DOHH2 (cell line): Measurements from ENCODE around the gene GATAD2B.

Experiments used
- H3F3A ChIP-seq: fragments of 200-600 bp; sonication (generic), shearing (Covaris generic); 2 replicates; pipeline ENCODE4 v1.6.0; 2016; ENCODE audit warnings: antibody characterized with exemption, mild to moderate bottlenecking; ENCODE audit not compliant: control insufficient read depth, insufficient read depth
- H3K27ac ChIP-seq: fragments of 200-600 bp; sonication (generic); 2 replicates; pipeline ENCODE4 v1.5.1; 2014; ENCODE audit warnings: low read depth, mild to moderate bottlenecking, low read length, moderate library complexity
- H3K27me3 ChIP-seq: fragments of 200-600 bp; sonication (generic); 2 replicates; pipeline ENCODE4 v1.6.1; 2014; ENCODE audit warnings: mild to moderate bottlenecking, low read length, mixed read lengths; ENCODE audit not compliant: control insufficient read depth
- H3K36me3 ChIP-seq: fragments of 200-600 bp; sonication (generic); 2 replicates; pipeline ENCODE4 v1.6.1; 2014; ENCODE audit warnings: mild to moderate bottlenecking, low read length, moderate library complexity, mixed read lengths; ENCODE audit not compliant: control insufficient read depth
- H3K4me1 ChIP-seq: fragments of 200-600 bp; sonication (generic); 2 replicates; pipeline ENCODE4 v1.6.1; 2014; ENCODE audit warnings: mild to moderate bottlenecking, low read length, mixed read lengths; ENCODE audit not compliant: control insufficient read depth
- H3K4me2 ChIP-seq: fragments of 200-600 bp; sonication (generic); 2 replicates; pipeline ENCODE4 v1.6.0; 2014; ENCODE audit warnings: mild to moderate bottlenecking, low read length, moderate library complexity
- H3K4me3 ChIP-seq: fragments of 200-600 bp; sonication (generic); 2 replicates; pipeline ENCODE4 v1.5.1; 2014; ENCODE audit warnings: mild to moderate bottlenecking, low read length, mixed read lengths
- H3K79me2 ChIP-seq: fragments of 200-600 bp; sonication (generic); 2 replicates; pipeline ENCODE4 v1.6.1; 2014; ENCODE audit warnings: mild to moderate bottlenecking, low read length, mixed read lengths; ENCODE audit not compliant: control insufficient read depth
- H3K9me2 ChIP-seq: fragments of 200-600 bp; sonication (generic); replicated peaks from 2 replicates; pipeline ENCODE4 v1.6.1; 2014; ENCODE audit warnings: mild to moderate bottlenecking, low read length, mixed read lengths; ENCODE audit not compliant: control insufficient read depth
- H3K9me3 ChIP-seq: fragments of 200-600 bp; sonication (generic); 2 replicates; pipeline ENCODE4 v1.6.1; 2014; ENCODE audit warnings: antibody characterized with exemption, low read length, mixed read lengths; ENCODE audit not compliant: control insufficient read depth, insufficient read depth
- H4K20me1 ChIP-seq: fragments of 200-600 bp; sonication (generic); 2 replicates; pipeline ENCODE4 v1.6.0; 2014; ENCODE audit warnings: low read depth, mild to moderate bottlenecking, antibody characterized with exemption, low read length, moderate library complexity; ENCODE audit not compliant: control insufficient read depth, insufficient read depth
- EZH2phosphoT487 ChIP-seq: fragments of 200-600 bp; sonication (generic); IDR thresholded peaks from 2 replicates; pipeline ENCODE4 v1.6.1; 2017; ENCODE audit warnings: borderline replicate concordance, mild to moderate bottlenecking, antibody characterized with exemption, low read length, moderate library complexity, mixed read lengths
- TF ChIP-seq, protein P1 (sequence below): fragments of 200-600 bp; sonication (generic); IDR thresholded peaks from one replicate; pipeline ENCODE4 v1.5.1; 2014; ENCODE audit warnings: antibody characterized with exemption, mild to moderate bottlenecking, low read depth, low read length; ENCODE audit not compliant: poor library complexity, severe bottlenecking

Gene GATAD2B

GRCh38 chr1:153933955-153934354 is 11.2 kb upstream of the GATAD2B start:
- no peaks in the 10 kb centered on the region for H3K27me3 ChIP-seq
- H3K79me2 ChIP-seq, result no peaks in the 10 kb centered on the region
- peaks cover 83% of the 10 kb centered on the region for H3K36me3 ChIP-seq
- TF ChIP-seq, protein P1, sequence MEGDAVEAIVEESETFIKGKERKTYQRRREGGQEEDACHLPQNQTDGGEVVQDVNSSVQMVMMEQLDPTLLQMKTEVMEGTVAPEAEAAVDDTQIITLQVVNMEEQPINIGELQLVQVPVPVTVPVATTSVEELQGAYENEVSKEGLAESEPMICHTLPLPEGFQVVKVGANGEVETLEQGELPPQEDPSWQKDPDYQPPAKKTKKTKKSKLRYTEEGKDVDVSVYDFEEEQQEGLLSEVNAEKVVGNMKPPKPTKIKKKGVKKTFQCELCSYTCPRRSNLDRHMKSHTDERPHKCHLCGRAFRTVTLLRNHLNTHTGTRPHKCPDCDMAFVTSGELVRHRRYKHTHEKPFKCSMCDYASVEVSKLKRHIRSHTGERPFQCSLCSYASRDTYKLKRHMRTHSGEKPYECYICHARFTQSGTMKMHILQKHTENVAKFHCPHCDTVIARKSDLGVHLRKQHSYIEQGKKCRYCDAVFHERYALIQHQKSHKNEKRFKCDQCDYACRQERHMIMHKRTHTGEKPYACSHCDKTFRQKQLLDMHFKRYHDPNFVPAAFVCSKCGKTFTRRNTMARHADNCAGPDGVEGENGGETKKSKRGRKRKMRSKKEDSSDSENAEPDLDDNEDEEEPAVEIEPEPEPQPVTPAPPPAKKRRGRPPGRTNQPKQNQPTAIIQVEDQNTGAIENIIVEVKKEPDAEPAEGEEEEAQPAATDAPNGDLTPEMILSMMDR, result no peak
- TF ChIP-seq EZH2phosphoT487, result no peak
- no peak overlapping the region for H3K4me3 ChIP-seq
- no peaks in the 10 kb centered on the region for H4K20me1 ChIP-seq
- H3K9me2 ChIP-seq, result no peaks in the 10 kb centered on the region
- H3K4me1 ChIP-seq, result peaks cover 12% of the 10 kb centered on the region
- H3K27ac ChIP-seq, result no peak overlapping the region
- H3K9me3 ChIP-seq, result no peaks in the 10 kb centered on the region
- H3K4me2 ChIP-seq, result no peak overlapping the region
- H3F3A ChIP-seq, result no peaks in the 10 kb centered on the region

- no peaks in the 10 kb centered on the region for H4K20me1 ChIP-seq
- H3K27ac ChIP-seq, result no peak overlapping the region
- no peaks in the 10 kb centered on the region for H3K79me2 ChIP-seq
- H3K27me3 ChIP-seq, result no peaks in the 10 kb centered on the region
- TF ChIP-seq, protein P1, result no peak
- TF ChIP-seq EZH2phosphoT487, result no peak
- H3F3A ChIP-seq, result peaks cover 3% of the 10 kb centered on the region
- no peak overlapping the region for H3K4me3 ChIP-seq
- H3K9me3 ChIP-seq, result no peaks in the 10 kb centered on the region
- H3K4me2 ChIP-seq, result no peak overlapping the region
- peaks cover 18% of the 10 kb centered on the region for H3K4me1 ChIP-seq
- H3K9me2 ChIP-seq, result no peaks in the 10 kb centered on the region
- peaks cover 83% of the 10 kb centered on the region for H3K36me3 ChIP-seq
Measured at GRCh38 chr1:153933430-153933829, 10.7 kb upstream of the GATAD2B start.

DNA sequence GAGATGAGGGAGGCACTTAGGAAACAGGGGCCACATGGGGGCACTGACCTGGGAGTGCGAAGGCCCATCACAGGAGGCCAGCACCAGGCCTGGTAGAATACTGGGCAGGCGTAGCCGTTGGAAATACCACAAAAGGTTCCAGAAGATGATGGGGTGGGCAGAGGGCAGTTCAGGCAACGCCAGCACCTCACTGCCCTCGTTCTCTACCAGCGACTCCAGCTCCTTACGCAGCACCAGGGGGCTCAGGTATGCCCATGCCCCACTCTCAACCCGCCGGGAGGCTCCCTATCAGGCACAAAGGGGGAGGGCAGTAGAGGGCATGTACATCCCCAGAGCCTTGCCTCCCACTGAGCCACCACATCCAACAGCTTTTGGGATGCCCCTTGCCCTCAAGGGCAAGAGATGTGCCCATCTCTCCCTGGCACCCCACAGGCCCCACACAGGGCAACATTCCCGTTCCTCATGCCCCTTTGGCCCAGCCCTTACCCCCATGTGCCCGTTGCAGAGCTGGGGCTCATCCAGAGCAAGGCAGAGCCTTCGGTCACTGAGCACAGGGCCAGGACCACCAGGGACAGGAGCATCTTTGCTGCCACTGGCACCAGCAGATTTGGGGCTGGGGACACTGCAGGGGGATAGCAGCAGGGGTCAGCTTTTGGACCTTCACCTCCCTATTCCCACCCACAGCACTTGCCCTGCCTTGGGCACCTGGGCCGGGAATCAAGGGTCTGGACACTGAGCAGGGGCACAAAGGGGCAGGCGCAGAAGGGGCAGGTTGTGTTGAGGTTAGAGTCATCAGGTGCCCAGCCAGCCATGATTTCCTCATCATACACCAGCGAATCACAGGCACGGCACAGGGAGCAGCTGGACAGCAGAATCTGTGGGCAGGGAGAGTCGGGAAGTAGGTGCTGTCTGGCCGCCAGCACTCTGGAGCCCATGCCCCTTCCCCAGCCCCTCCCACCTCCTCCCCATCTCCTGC is 9.7 kb upstream of the GATAD2B start:
- Histone ChIP-seq H3K36me3 (peaks cover 76% of the 10 kb centered on the region), H3K4me1 (peaks cover 24% of the 10 kb centered on the region), H3K4me3 (no peak overlapping the region), H3K9me2 (no peaks in the 10 kb centered on the region), H3K79me2 (no peaks in the 10 kb centered on the region), H4K20me1 (no peaks in the 10 kb centered on the region), H3K27me3 (no peaks in the 10 kb centered on the region), H3K9me3 (no peaks in the 10 kb centered on the region), H3K4me2 (no peak overlapping the region), H3K27ac (no peak overlapping the region), H3F3A (peaks cover 12% of the 10 kb centered on the region)
- TF ChIP-seq EZH2phosphoT487, result no peak
- TF ChIP-seq, protein P1, result no peak
